Measurements from ENCODE around the gene MDC1. TPM values are rescaled to one million over a fixed set of nuclear protein-coding genes. Genes with fewer than 3 reads are reported as not detected.

The MDC1 gene
- total and polyA plus RNA-seq, 2 of the 13 experiments (the other 11 are each of a cell fraction or from before 2014, with no cell fraction given): 8.4 to 14.0 TPM

DNA sequence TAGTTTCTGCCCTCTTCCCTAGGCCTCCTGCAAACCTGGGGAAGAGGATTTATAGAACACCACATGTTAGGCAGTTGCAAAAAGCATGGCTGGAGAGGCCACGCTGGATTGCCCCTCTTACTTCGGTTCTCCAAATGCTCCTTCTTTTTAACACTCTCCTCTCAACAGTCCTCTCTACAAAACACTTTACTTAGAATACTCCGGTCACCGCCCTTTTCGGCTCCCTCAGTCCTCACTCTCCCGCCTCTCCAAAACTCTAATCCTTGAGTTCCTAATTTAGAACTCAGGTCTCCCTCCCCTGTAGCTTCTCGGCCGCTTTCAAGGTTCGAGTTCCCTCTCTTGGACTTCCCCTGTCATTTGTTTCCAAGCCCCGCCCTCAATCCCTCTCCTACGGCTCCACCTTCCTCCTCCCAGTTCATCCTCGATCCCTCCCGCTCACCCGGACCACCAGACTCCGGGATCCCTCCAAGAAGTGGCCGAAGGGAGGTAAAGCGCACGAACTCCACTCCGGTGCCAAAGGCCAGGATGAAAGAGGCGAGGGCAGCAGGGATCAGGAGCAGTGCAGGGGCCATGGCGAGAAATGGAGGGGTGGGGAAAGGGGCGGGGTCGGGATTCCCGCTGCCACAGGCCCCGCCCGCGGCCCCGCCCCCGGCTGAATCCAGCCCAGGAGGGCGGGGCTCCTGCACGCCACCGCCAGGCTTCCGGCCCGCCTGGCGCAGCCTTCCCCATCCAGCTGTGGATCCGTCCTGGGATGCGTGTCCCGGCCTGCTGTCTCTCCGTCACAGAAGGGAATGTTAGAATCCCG is 26.5 kb downstream of the MDC1 start, which contains the start of gene NRM (continued):
- TF ChIP-seq, protein P1, sequence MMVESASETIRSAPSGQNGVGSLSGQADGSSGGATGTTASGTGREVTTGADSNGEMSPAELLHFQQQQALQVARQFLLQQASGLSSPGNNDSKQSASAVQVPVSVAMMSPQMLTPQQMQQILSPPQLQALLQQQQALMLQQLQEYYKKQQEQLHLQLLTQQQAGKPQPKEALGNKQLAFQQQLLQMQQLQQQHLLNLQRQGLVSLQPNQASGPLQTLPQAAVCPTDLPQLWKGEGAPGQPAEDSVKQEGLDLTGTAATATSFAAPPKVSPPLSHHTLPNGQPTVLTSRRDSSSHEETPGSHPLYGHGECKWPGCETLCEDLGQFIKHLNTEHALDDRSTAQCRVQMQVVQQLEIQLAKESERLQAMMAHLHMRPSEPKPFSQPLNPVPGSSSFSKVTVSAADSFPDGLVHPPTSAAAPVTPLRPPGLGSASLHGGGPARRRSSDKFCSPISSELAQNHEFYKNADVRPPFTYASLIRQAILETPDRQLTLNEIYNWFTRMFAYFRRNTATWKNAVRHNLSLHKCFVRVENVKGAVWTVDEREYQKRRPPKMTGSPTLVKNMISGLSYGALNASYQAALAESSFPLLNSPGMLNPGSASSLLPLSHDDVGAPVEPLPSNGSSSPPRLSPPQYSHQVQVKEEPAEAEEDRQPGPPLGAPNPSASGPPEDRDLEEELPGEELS (CRISPR knock-in tag; IDR thresholded peaks at IDR 0.05): peak; percentile 52; the same call in 1 of the 2 replicates
- no peak for TF ChIP-seq NR2F6 (IDR thresholded peaks at IDR 0.05)
- peak; percentile 48; the same call in 1 of the 2 replicates for TF ChIP-seq NR2F6 (CRISPR knock-in tag; IDR thresholded peaks at IDR 0.05)
- TF ChIP-seq ZNF597 (CRISPR knock-in tag; IDR thresholded peaks at IDR 0.05): no peak
- TF ChIP-seq ATF4 (CRISPR knock-in tag; IDR thresholded peaks at IDR 0.05): 0 out of 4 replicates have a peak, but pooled peaks of 1 of the 2 experiments have one; percentile 22
- TF ChIP-seq ZNF792 (CRISPR knock-in tag; IDR thresholded peaks at IDR 0.05): peak; percentile 67; the same call in 1 of the 2 replicates
- no peak for TF ChIP-seq SOX13 (IDR thresholded peaks at IDR 0.05)
- TF ChIP-seq SOX13 (CRISPR knock-in tag; conservative IDR thresholded peaks at IDR 0.05 in 1 of 2, IDR thresholded peaks at IDR 0.05 in 1 of 2): peak in 1 of 2 experiments; percentile 15; a peak in 1 of 4 replicates
- TF ChIP-seq ZNF784 (CRISPR knock-in tag; IDR thresholded peaks at IDR 0.05; ENCODE audit: borderline replicate concordance): no peak
- peak; percentile 85 for TF ChIP-seq KMT2A (CRISPR knock-in tag; IDR thresholded peaks at IDR 0.05)
- TF ChIP-seq XBP1 (CRISPR knock-in tag; IDR thresholded peaks at IDR 0.05): no peak
- peak; percentile 30; the same call in 1 of the 2 replicates for TF ChIP-seq TFDP1 (CRISPR knock-in tag; IDR thresholded peaks at IDR 0.05; ENCODE audit: borderline replicate concordance)
- 0 out of 2 replicates have a peak, but pooled peaks have one; percentile 65 for TF ChIP-seq ZNF256 (CRISPR knock-in tag; conservative IDR thresholded peaks at IDR 0.05)
- 0 out of 2 replicates have a peak, but pooled peaks have one; percentile 19 for TF ChIP-seq SNAPC2 (CRISPR knock-in tag; IDR thresholded peaks at IDR 0.05)
- TF ChIP-seq ZNF740 (CRISPR knock-in tag; IDR thresholded peaks at IDR 0.05): no peak
- TF ChIP-seq ZNF33A (CRISPR knock-in tag; IDR thresholded peaks at IDR 0.05; ENCODE audit: borderline replicate concordance): 0 out of 2 replicates have a peak, but pooled peaks have one; percentile 62
- peak; percentile 25 for TF ChIP-seq PHF5A (CRISPR knock-in tag; IDR thresholded peaks at IDR 0.05; ENCODE audit: low read depth, unreplicated experiment)
- no peak for TF ChIP-seq ZNF720 (CRISPR knock-in tag; IDR thresholded peaks at IDR 0.05)
- peak; percentile 85; the same call in 1 of the 2 replicates for TF ChIP-seq HES4 (CRISPR knock-in tag; IDR thresholded peaks at IDR 0.05; ENCODE audit: borderline replicate concordance)
- peak; percentile 58 for TF ChIP-seq TEAD3 (CRISPR knock-in tag; optimal IDR thresholded peaks at IDR 0.05; ENCODE audit: borderline replicate concordance)
- TF ChIP-seq NKX3-1 (CRISPR knock-in tag; IDR thresholded peaks at IDR 0.05): peak; percentile 47; the same call in 1 of the 2 replicates
- 0 out of 2 replicates have a peak, but pooled peaks have one; percentile 15 for TF ChIP-seq KDM1A (CRISPR knock-in tag; IDR thresholded peaks at IDR 0.05)

All from HepG2 (cell line).